ENCODE measurements around the gene LGALS7. TPM values are rescaled to one million over a fixed set of nuclear protein-coding genes. Genes with fewer than 3 reads are reported as not detected.
"Not testable (repeated sequence)": the region's sequence is repeated elsewhere in the genome, so short reads cannot be mapped to it uniquely, and the experiment has no call there.

The LGALS7 gene
- total RNA-seq, 2 experiments from 2014 or later = not detected

GRCh38 chr19:38817081-38817480, 43.8 kb upstream of the LGALS7 start:
- Mint-ChIP-seq H3K27ac (no peak overlapping the region), H3K4me3 (no peak overlapping the region), H3K27me3 (no peaks in the 10 kb centered on the region), H3K9me3 (no peaks in the 10 kb centered on the region), H3K4me1 (ENCODE audit: low read depth) (peaks cover 7% of the 10 kb centered on the region), H3K36me3 (ENCODE audit: low read depth) (peaks cover 41% of the 10 kb centered on the region)
- DNase-seq (no peak), ATAC-seq (ENCODE audit: poor library complexity) (no peak)
- POLR2A ChIA-PET = no interaction called here
- Histone ChIP-seq H3K9me3 (ENCODE audit: control insufficient read depth in 1 of 2, insufficient read depth in 1 of 2, low read length in 2 of 2) (no peaks in the 10 kb centered on the region), H3K36me3 (ENCODE audit: insufficient read depth, low read length) (peaks cover 45% of the 10 kb centered on the region), H3K27me3 (ENCODE audit: control insufficient read depth in 1 of 2, insufficient read depth in 2 of 2, low read length in 2 of 2) (no peaks in the 10 kb centered on the region), H3K4me3 (ENCODE audit: low read length) (no peak overlapping the region), H3K4me1 (ENCODE audit: insufficient read depth, low read length) (no peaks in the 10 kb centered on the region), H3K27ac (ENCODE audit: low read depth in 1 of 2, low read length in 2 of 2) (no peak overlapping the region)
- no peak for TF ChIP-seq CTCF (IDR thresholded peaks at IDR 0.05)
- intact Hi-C loops (cut with DNase I, micrococcal nuclease) = no loop called here
- CTCF ChIA-PET = no interaction called here

DNA sequence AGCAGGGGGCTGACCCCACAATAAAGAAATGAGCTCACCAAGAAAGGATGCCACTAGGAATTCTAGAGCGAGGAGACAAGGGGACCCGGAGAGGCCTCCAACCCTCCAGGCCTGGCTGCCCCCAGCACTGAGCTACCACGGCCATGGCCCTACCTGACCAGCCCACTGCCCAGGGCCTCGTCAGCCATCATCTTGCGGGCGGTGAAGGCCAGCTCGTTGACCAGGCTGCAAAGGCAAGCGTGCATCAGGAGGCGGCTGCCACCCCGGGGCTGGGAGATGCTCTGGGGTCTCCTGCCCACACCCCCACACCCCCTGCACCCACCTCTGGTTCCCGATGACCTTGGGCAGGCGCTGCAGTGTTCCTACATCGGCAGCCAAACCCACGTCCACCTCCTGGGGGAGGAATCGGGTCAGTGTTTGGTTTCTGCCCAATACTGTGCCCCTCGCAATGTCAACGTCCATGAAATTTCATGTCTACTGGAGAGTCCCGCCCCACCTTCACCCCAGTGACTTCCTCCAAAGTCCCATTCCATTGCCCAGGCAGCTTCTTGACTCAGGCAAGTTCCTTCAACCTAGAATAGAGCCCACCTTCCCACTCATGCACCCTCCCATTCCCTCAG, 42.9 kb upstream of the LGALS7 start:
- Mint-ChIP-seq H3K27ac (no peak overlapping the region), H3K4me1 (ENCODE audit: low read depth) (peaks cover 7% of the 10 kb centered on the region), H3K9me3 (no peaks in the 10 kb centered on the region), H3K4me3 (no peak overlapping the region), H3K27me3 (no peaks in the 10 kb centered on the region), H3K36me3 (ENCODE audit: low read depth) (peaks cover 41% of the 10 kb centered on the region)
- Histone ChIP-seq H3K27me3 (ENCODE audit: control insufficient read depth in 1 of 2, insufficient read depth in 2 of 2, low read length in 2 of 2) (no peaks in the 10 kb centered on the region), H3K4me1 (ENCODE audit: insufficient read depth, low read length) (no peaks in the 10 kb centered on the region), H3K36me3 (ENCODE audit: insufficient read depth, low read length) (peaks cover 45% of the 10 kb centered on the region), H3K27ac (ENCODE audit: low read depth in 1 of 2, low read length in 2 of 2) (no peak overlapping the region), H3K9me3 (ENCODE audit: control insufficient read depth in 1 of 2, insufficient read depth in 1 of 2, low read length in 2 of 2) (no peaks in the 10 kb centered on the region), H3K4me3 (ENCODE audit: low read length) (no peak overlapping the region)
- POLR2A ChIA-PET = no interaction called here
- intact Hi-C loops (cut with DNase I, micrococcal nuclease) = no loop called here
- no peak for ATAC-seq (ENCODE audit: poor library complexity)
- no peak for TF ChIP-seq CTCF (IDR thresholded peaks at IDR 0.05)
- CTCF ChIA-PET = no interaction called here
- DNase-seq = no peak

DNA sequence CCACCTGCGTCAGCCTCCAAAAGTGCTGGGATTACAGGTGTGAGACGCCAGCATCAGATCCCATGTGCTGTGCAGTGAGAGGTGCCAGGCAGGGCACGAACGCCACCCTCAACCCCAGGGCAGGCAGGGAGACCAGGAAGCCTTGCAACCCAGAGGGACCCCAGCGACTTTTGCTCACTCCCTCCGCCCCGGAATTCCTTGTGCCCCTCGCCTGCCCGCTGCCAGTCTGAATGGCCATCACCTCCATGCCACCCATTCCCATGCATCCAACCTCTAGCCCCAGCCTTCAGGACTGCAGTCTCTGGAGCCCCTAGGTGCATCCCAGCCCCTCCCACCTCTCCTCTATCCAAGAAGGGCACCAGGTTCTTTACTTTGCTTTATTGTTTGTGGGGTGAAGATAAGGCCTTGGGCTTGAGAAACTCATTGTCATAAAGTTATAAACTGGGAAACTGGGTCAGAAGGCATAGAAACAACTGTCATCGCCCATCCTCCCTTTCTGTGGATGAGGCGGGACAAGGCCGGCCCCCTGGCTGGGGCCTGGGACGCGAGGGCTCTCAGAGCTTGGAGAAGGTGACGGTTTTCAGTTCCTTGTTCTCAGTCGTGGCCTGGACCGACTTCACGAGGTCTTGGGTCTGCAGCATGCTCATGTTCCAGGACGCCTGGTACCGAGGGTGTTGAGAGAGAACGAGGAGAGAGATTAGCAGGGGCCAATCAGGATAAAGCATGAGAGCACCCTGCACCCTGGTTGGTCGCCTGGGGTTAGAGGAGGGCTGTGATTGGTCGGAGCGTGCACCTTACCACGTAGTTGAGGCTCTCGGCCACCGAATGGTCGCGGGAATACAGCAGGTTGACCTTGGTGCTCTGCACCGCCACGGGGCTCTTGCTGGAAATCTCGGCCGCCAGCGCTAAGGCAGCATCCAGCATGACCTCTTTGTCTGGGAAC, 42.0 kb upstream of the LGALS7 start:
- no peak for TF ChIP-seq CTCF (IDR thresholded peaks at IDR 0.05)
- ATAC-seq (ENCODE audit: poor library complexity) (no peak), DNase-seq (no peak)
- H3K27ac ChIP-seq (ENCODE audit: low read depth in 1 of 2, low read length in 2 of 2) = no peak overlapping the region
- CTCF ChIA-PET = no interaction called here
- H3K27me3 ChIP-seq (ENCODE audit: control insufficient read depth in 1 of 2, insufficient read depth in 2 of 2, low read length in 2 of 2) = no peaks in the 10 kb centered on the region
- Mint-ChIP-seq H3K4me1 (ENCODE audit: low read depth) (peaks cover under 1% of the 10 kb centered on the region), H3K27ac (no peak overlapping the region), H3K36me3 (ENCODE audit: low read depth) (peaks cover 32% of the 10 kb centered on the region), H3K4me3 (no peak overlapping the region), H3K27me3 (no peaks in the 10 kb centered on the region), H3K9me3 (no peaks in the 10 kb centered on the region)
- H3K4me3 ChIP-seq (ENCODE audit: low read length) = no peak overlapping the region
- H3K4me1 ChIP-seq (ENCODE audit: insufficient read depth, low read length) = no peaks in the 10 kb centered on the region
- intact Hi-C loops (cut with DNase I, micrococcal nuclease) = no loop called here
- POLR2A ChIA-PET = interaction anchor here (1.3 kb wide), 1 partner anchor 34 kb away, joined by 3 read pairs; the partner anchor contains the start of gene HNRNPL
- peaks cover 44% of the 10 kb centered on the region for H3K36me3 ChIP-seq (ENCODE audit: insufficient read depth, low read length)
- no peaks in the 10 kb centered on the region for H3K9me3 ChIP-seq (ENCODE audit: control insufficient read depth in 1 of 2, insufficient read depth in 1 of 2, low read length in 2 of 2)

DNA sequence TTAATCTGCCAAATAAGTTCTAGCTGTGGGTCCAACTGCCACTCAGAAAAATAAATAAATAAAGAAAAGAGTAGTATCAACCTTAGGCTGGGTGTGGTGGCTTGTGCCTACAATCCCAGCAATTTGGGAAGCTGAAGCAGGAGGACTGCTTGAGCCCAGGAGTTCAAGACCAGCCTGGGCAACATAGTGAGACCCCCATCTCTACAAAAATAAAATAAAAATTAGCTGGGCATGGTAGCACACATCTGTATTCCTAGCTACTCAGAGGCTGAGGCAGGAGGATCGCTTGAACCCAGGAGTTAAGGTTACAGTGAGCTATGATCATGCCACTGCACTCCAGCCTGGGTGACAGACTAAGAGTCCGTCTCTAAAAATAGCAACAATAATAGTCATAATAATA, 40.6 kb upstream of the LGALS7 start:
- H3K27ac ChIP-seq (ENCODE audit: low read depth in 1 of 2, low read length in 2 of 2); H3K9me3 ChIP-seq (ENCODE audit: control insufficient read depth in 1 of 2, insufficient read depth in 1 of 2, low read length in 2 of 2); H3K4me1 Mint-ChIP-seq (ENCODE audit: low read depth); H3K27me3 Mint-ChIP-seq; intact Hi-C loops (cut with DNase I, micrococcal nuclease); DNase-seq; H3K27ac Mint-ChIP-seq; H3K9me3 Mint-ChIP-seq; H3K4me1 ChIP-seq (ENCODE audit: insufficient read depth, low read length); ATAC-seq (ENCODE audit: poor library complexity); H3K4me3 Mint-ChIP-seq; H3K4me3 ChIP-seq (ENCODE audit: low read length); H3K27me3 ChIP-seq (ENCODE audit: control insufficient read depth in 1 of 2, insufficient read depth in 2 of 2, low read length in 2 of 2): not testable (repeated sequence)
- peaks cover 24% of the 10 kb centered on the region for H3K36me3 Mint-ChIP-seq (ENCODE audit: low read depth)
- H3K36me3 ChIP-seq (ENCODE audit: insufficient read depth, low read length) = peaks cover 37% of the 10 kb centered on the region
- ChIA-PET POLR2A (interaction anchor here (1.3 kb wide), 1 partner anchor 36 kb away, joined by 3 read pairs; the partner anchor contains the start of gene HNRNPL), CTCF (interaction anchor here (0.9 kb wide), 1 partner anchor 44 kb away, joined by 3 read pairs; no protein-coding TSS in a partner anchor)

All from CD4-positive, alpha-beta T cell (primary cell).